Uterus (tissue), 4 donors: Measurements from ENCODE around the gene EVA1A. TPM values are rescaled to one million over a fixed set of nuclear protein-coding genes. Genes with fewer than 3 reads are reported as not detected.

Experiments
- DNase-seq, 2 donors: peaks; one replicate each; pipeline ENCODE4 v3.0.0-alpha.2; 2019 to 2020
- H3K27ac ChIP-seq, 2 donors: fragments of 200-600 bp; sonication (generic); 1 replicate in 1 of 2; 2 replicates in 1 of 2; pipeline ENCODE4 v1.5.1; 2016 to 2018
- H3K27me3 ChIP-seq, 2 donors: fragments of 200-600 bp; sonication (generic); one replicate each; pipeline ENCODE4 v1.5.1; 2018 to 2019; ENCODE audit warnings: control low read depth in 1 of 2
- H3K36me3 ChIP-seq, 2 donors: fragments of 200-600 bp; sonication (generic); one replicate each; pipeline ENCODE4 v1.5.1; 2019; ENCODE audit warnings: control low read depth in 1 of 2
- H3K4me1 ChIP-seq, 2 donors: fragments of 200-600 bp; sonication (generic); one replicate each; pipeline ENCODE4 v1.5.1; 2018 to 2019; ENCODE audit warnings: control low read depth in 1 of 2
- H3K4me3 ChIP-seq, 2 donors: fragments of 200-600 bp; sonication (generic); 1 replicate in 1 of 2; 2 replicates in 1 of 2; pipeline ENCODE4 v1.5.1; 2018 to 2019; ENCODE audit warnings: mild to moderate bottlenecking in 1 of 2
- H3K9me3 ChIP-seq, 2 donors: fragments of 200-600 bp; sonication (generic); one replicate each; pipeline ENCODE4 v1.5.1; 2019; ENCODE audit warnings: control low read depth in 1 of 2
- CTCF ChIP-seq, 4 experiments: fragments of 200-600 bp in 2 of 4; fragments of 450-650 bp in 2 of 4; sonication (generic) in 2 of 4; IDR thresholded peaks; one replicate each; pipeline ENCODE4 v1.5.1; 2016 to 2019; ENCODE audit warnings: antibody characterized with exemption in 4 of 4, mild to moderate bottlenecking in 2 of 4, moderate library complexity in 1 of 4
- POLR2A ChIP-seq, 2 donors: fragments of 450-650 bp; IDR thresholded peaks; one replicate each; pipeline ENCODE4 v1.6.1; 2016; ENCODE audit warnings: antibody characterized with exemption in 2 of 2, mild to moderate bottlenecking in 1 of 2, moderate library complexity in 1 of 2
- intact Hi-C: fragments of 100-400 bp; cut with DNase I; formaldehyde crosslinking; loops from one replicate; pipeline ENCODE4 v1.15.1; 2023; ENCODE audit warnings: low total_unique reads
- total RNA-seq, 4 donors: library from RNA; depleted of rRNA in 3 of 4; stranded (reverse); fragments of >200 nt in 3 of 4; gene quantifications; one replicate each; pipeline versions ENCODE4 v1.1.0 to v1.2.4, GENCODE V29; 2014 to 2023
- donor health status: DM: yes; HTN: yes; CAD: no.

The EVA1A gene
- total RNA-seq, 4 donors from 2014 or later = 1.2 to 22.1 (median 2.3) TPM; not detected in 1

- Histone ChIP-seq H3K27ac (no peak overlapping the region), H3K9me3 (no peaks in the 10 kb centered on the region), H3K4me1 (no peaks in the 10 kb centered on the region), H3K27me3 (no peaks in the 10 kb centered on the region), H3K4me3 (no peak overlapping the region), H3K36me3 (no peaks in the 10 kb centered on the region)
- TF ChIP-seq POLR2A (IDR thresholded peaks at IDR 0.05) = no peak
- TF ChIP-seq CTCF (IDR thresholded peaks at IDR 0.05) = no peak
- intact Hi-C loops = no loop called here
- DNase-seq = no peak
Observed at GRCh38 chr2:75607988-75608683, 47.4 kb upstream of the EVA1A start.

GRCh38 chr2:75607400-75607798 lies 46.7 kb upstream of the EVA1A start:
- TF ChIP-seq POLR2A (IDR thresholded peaks at IDR 0.05) (no peak), CTCF (IDR thresholded peaks at IDR 0.05) (no peak)
- no peak for DNase-seq
- no peak overlapping the region for H3K4me3 ChIP-seq
- no peaks in the 10 kb centered on the region for H3K27me3 ChIP-seq
- no peaks in the 10 kb centered on the region for H3K9me3 ChIP-seq
- H3K4me1 ChIP-seq = no peaks in the 10 kb centered on the region
- H3K36me3 ChIP-seq = no peaks in the 10 kb centered on the region
- intact Hi-C loops = no loop called here
- no peak overlapping the region for H3K27ac ChIP-seq

DNA sequence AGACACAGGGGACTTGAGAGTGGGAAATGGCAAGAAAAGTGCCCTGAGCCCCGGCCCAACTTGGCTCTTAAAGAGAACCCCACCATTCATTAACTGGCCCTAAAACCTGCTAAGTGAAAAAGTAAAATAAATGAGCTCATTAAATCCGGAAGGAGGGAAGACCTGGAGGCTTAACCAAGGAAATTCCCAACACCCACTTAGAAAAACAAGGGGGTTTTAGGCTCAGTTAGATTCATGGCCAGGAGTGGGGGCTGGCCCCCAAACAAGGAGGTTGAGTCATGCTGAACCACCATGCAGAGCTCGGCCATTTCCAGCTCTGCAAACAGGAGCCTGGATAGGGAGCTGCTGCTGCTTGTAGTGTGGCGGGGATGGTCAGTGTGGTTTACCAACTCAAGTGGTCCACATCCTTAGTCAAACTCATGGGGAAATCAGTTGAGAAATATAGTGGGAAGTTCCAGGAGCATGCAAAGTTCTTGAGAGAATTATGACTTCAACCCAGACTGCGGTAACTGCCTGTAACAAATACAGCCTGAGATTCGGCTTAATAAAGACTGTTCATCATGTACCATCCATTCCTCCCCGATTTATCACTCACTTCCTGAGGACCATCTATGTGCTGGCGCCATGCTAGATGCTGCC lies 46.1 kb upstream of the EVA1A start:
- H3K27me3 ChIP-seq = no peaks in the 10 kb centered on the region
- no peaks in the 10 kb centered on the region for H3K4me1 ChIP-seq
- intact Hi-C loops = no loop called here
- DNase-seq = no peak
- no peaks in the 10 kb centered on the region for H3K36me3 ChIP-seq
- TF ChIP-seq CTCF (IDR thresholded peaks at IDR 0.05) (no peak), POLR2A (IDR thresholded peaks at IDR 0.05) (no peak)
- no peaks in the 10 kb centered on the region for H3K9me3 ChIP-seq
- H3K4me3 ChIP-seq = no peak overlapping the region
- H3K27ac ChIP-seq = no peak overlapping the region

- Histone ChIP-seq H3K27me3 (no peaks in the 10 kb centered on the region), H3K36me3 (no peaks in the 10 kb centered on the region), H3K4me3 (no peak overlapping the region), H3K9me3 (no peaks in the 10 kb centered on the region), H3K4me1 (no peaks in the 10 kb centered on the region), H3K27ac (no peak overlapping the region)
- TF ChIP-seq POLR2A (IDR thresholded peaks at IDR 0.05) (no peak), CTCF (IDR thresholded peaks at IDR 0.05) (no peak)
- intact Hi-C loops = no loop called here
- no peak for DNase-seq
Observed at GRCh38 chr2:75605770-75606529, 45.2 kb upstream of the EVA1A start.

- Histone ChIP-seq H3K9me3 (no peaks in the 10 kb centered on the region), H3K27ac (no peak overlapping the region), H3K4me3 (no peak overlapping the region), H3K4me1 (no peaks in the 10 kb centered on the region), H3K36me3 (no peaks in the 10 kb centered on the region), H3K27me3 (no peaks in the 10 kb centered on the region)
- DNase-seq = no peak
- intact Hi-C loops = no loop called here
- TF ChIP-seq CTCF (IDR thresholded peaks at IDR 0.05) = no peak
- no peak for TF ChIP-seq POLR2A (IDR thresholded peaks at IDR 0.05)
Observed at GRCh38 chr2:75604484-75604883, 43.7 kb upstream of the EVA1A start.
